Neural progenitor cell (in vitro differentiated cells): Measurements from ENCODE around the gene CHTOP. TPM values are rescaled to one million over a fixed set of nuclear protein-coding genes. Genes with fewer than 3 reads are reported as not detected.

ENCODE experiments used
- DNase-seq: peaks from one replicate; pipeline ENCODE4 v3.0.0-alpha.2; 2016; ENCODE audit warnings: low spot score
- H2AFZ ChIP-seq: fragments of 200-600 bp; sonication (generic); replicated peaks from 2 replicates; pipeline ENCODE4 v1.6.1; 2016; ENCODE audit warnings: antibody characterized with exemption
- H3F3A ChIP-seq: fragments of 200-600 bp; sonication (generic); 2 replicates; pipeline ENCODE4 v1.6.1; 2016; ENCODE audit warnings: antibody characterized with exemption, low read depth
- H3K27ac ChIP-seq: fragments of 200-600 bp; sonication (generic); 2 replicates; pipeline ENCODE4 v1.5.1; 2016; ENCODE audit warnings: mild to moderate bottlenecking
- H3K27me3 ChIP-seq: fragments of 200-600 bp; sonication (generic); 2 replicates; pipeline ENCODE4 v1.6.1; 2016; ENCODE audit warnings: mild to moderate bottlenecking, moderate library complexity
- H3K36me3 ChIP-seq: fragments of 200-600 bp; sonication (generic); 2 replicates; pipeline ENCODE4 v1.5.1; 2016
- H3K4me1 ChIP-seq: fragments of 200-600 bp; sonication (generic); 2 replicates; pipeline ENCODE4 v1.6.1; 2016; ENCODE audit warnings: mixed run types
- H3K4me2 ChIP-seq: fragments of 200-600 bp; sonication (generic); 2 replicates; pipeline ENCODE4 v1.6.1; 2016
- H3K4me3 ChIP-seq: fragments of 200-600 bp; sonication (generic); 2 replicates; pipeline ENCODE4 v1.5.1; 2016
- H3K79me2 ChIP-seq: fragments of 200-600 bp; sonication (generic); 2 replicates; pipeline ENCODE4 v1.6.1; 2016; ENCODE audit warnings: low read depth
- H3K9ac ChIP-seq: fragments of 200-600 bp; sonication (generic); 2 replicates; pipeline ENCODE4 v1.6.1; 2016
- H3K9me3 ChIP-seq: fragments of 200-600 bp; sonication (generic); 2 replicates; pipeline ENCODE4 v1.5.1; 2016; ENCODE audit warnings: low read depth
- H4K20me1 ChIP-seq: fragments of 200-600 bp; sonication (generic); 2 replicates; pipeline ENCODE4 v1.6.1; 2016; ENCODE audit warnings: low read depth
- H3K27ac Mint-ChIP-seq: 3 replicates; pipeline ENCODE4 v1.8.0; 2021; ENCODE audit warnings: mixed read lengths
- H3K27me3 Mint-ChIP-seq: 2 replicates; pipeline ENCODE4 v1.8.0; 2022; ENCODE audit warnings: low read depth, mild to moderate bottlenecking, inconsistent platforms, moderate library complexity, mixed read lengths; ENCODE audit not compliant: insufficient read depth
- H3K36me3 Mint-ChIP-seq: 3 replicates; pipeline ENCODE4 v1.8.0; 2021; ENCODE audit warnings: mixed read lengths
- H3K4me1 Mint-ChIP-seq: 3 replicates; pipeline ENCODE4 v1.8.0; 2021; ENCODE audit warnings: mixed read lengths
- H3K4me3 Mint-ChIP-seq: 3 replicates; pipeline ENCODE4 v1.8.0; 2021; ENCODE audit warnings: mild to moderate bottlenecking, moderate library complexity, mixed read lengths
- H3K9me3 Mint-ChIP-seq: 3 replicates; pipeline ENCODE4 v1.8.0; 2020; ENCODE audit warnings: mixed read lengths
- CTCF ChIP-seq: fragments of 200-600 bp; sonication (generic); IDR thresholded peaks from 2 replicates; pipeline ENCODE4 v1.5.1; 2017; ENCODE audit warnings: antibody characterized with exemption, mild to moderate bottlenecking
- EZH2 ChIP-seq: fragments of 200-600 bp; sonication (generic); IDR thresholded peaks from 2 replicates; pipeline ENCODE4 v1.6.1; 2017; ENCODE audit warnings: antibody characterized with exemption, mild to moderate bottlenecking, moderate library complexity
- EZH2phosphoT487 ChIP-seq: fragments of 200-600 bp; sonication (generic); IDR thresholded peaks from 2 replicates; pipeline ENCODE4 v1.6.1; 2017; ENCODE audit warnings: antibody characterized with exemption
- total RNA-seq: library from RNA; depleted of rRNA; stranded (reverse); fragments of >200 nt; gene quantifications from 2 replicates; pipeline ENCODE4 v1.2.3, GENCODE V29; 2015; ENCODE audit warnings: low replicate concordance

The CHTOP gene
- total RNA-seq, 1 donor from 2014 or later = 96.1 TPM

GRCh38 chr1:153687346-153688125 is 53.7 kb downstream of the CHTOP start:
- Histone ChIP-seq H4K20me1 (no peaks in the 10 kb centered on the region), H3K4me2 (no peak overlapping the region), H3K79me2 (no peaks in the 10 kb centered on the region), H3K4me3 (no peak overlapping the region), H3K27me3 (no peaks in the 10 kb centered on the region), H3F3A (no peaks in the 10 kb centered on the region), H3K4me1 (no peaks in the 10 kb centered on the region), H3K9me3 (no peaks in the 10 kb centered on the region), H3K27ac (no peak overlapping the region), H3K9ac (no peak overlapping the region), H3K36me3 (no peaks in the 10 kb centered on the region), H2AFZ (no peak overlapping the region)
- H3K9me3 Mint-ChIP-seq = no peaks in the 10 kb centered on the region
- no peak overlapping the region for H3K27ac Mint-ChIP-seq
- H3K27me3 Mint-ChIP-seq = peaks cover 17% of the 10 kb centered on the region
- no peak for DNase-seq
- TF ChIP-seq EZH2phosphoT487 (no peak), CTCF (no peak), EZH2 (no peak)
- peaks cover 19% of the 10 kb centered on the region for H3K4me1 Mint-ChIP-seq
- H3K4me3 Mint-ChIP-seq = no peak overlapping the region
- no peaks in the 10 kb centered on the region for H3K36me3 Mint-ChIP-seq

GRCh38 chr1:153688276-153688675 is 54.4 kb downstream of the CHTOP start:
- Histone ChIP-seq H3K27me3 (no peaks in the 10 kb centered on the region), H4K20me1 (no peaks in the 10 kb centered on the region), H3K4me3 (no peak overlapping the region), H3F3A (no peaks in the 10 kb centered on the region), H3K36me3 (no peaks in the 10 kb centered on the region), H3K4me2 (no peak overlapping the region), H3K4me1 (no peaks in the 10 kb centered on the region), H3K9ac (no peak overlapping the region), H3K27ac (no peak overlapping the region), H3K79me2 (no peaks in the 10 kb centered on the region), H3K9me3 (no peaks in the 10 kb centered on the region), H2AFZ (no peak overlapping the region)
- peaks cover 13% of the 10 kb centered on the region for H3K27me3 Mint-ChIP-seq
- no peak for DNase-seq
- H3K36me3 Mint-ChIP-seq = no peaks in the 10 kb centered on the region
- peaks cover 19% of the 10 kb centered on the region for H3K4me1 Mint-ChIP-seq
- no peak overlapping the region for H3K4me3 Mint-ChIP-seq
- H3K9me3 Mint-ChIP-seq = no peaks in the 10 kb centered on the region
- TF ChIP-seq EZH2 = no peak
- TF ChIP-seq EZH2phosphoT487 = no peak
- no peak for TF ChIP-seq CTCF
- H3K27ac Mint-ChIP-seq = peak overlapping the region; percentile 15

DNA sequence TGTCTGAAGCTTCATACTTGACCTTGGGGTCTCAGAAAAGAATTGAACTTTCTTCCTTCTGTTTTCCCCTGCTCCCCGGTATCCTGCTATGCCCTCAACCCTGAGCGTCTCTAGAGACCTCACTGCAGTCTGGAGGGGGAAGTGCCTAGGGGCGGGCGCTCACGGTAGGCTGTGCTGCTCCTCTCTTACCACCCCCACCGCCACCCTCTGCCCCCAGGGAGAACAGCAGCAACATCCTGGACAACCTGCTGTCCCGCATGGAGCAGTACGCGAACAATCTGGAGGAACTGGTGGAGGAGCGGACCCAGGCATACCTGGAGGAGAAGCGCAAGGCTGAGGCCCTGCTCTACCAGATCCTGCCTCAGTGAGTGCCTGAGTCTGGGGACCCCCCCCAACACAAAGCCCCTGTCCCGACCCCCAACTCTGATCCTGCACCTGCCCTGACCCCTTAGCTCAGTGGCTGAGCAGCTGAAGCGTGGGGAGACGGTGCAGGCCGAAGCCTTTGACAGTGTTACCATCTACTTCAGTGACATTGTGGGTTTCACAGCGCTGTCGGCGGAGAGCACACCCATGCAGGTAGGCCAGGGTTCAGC is 55.0 kb downstream of the CHTOP start:
- TF ChIP-seq EZH2phosphoT487 (no peak), EZH2 (no peak), CTCF (no peak)
- Histone ChIP-seq H2AFZ (no peak overlapping the region), H3K27me3 (no peaks in the 10 kb centered on the region), H3K9ac (no peak overlapping the region), H3K36me3 (no peaks in the 10 kb centered on the region), H3K27ac (no peak overlapping the region), H3K79me2 (no peaks in the 10 kb centered on the region), H3K4me2 (no peak overlapping the region), H3K4me3 (no peak overlapping the region), H3F3A (no peaks in the 10 kb centered on the region), H3K9me3 (no peaks in the 10 kb centered on the region), H3K4me1 (no peaks in the 10 kb centered on the region), H4K20me1 (no peaks in the 10 kb centered on the region)
- Mint-ChIP-seq H3K4me1 (peaks cover 19% of the 10 kb centered on the region), H3K4me3 (no peak overlapping the region), H3K27ac (no peak overlapping the region), H3K9me3 (no peaks in the 10 kb centered on the region), H3K36me3 (no peaks in the 10 kb centered on the region), H3K27me3 (peaks cover 13% of the 10 kb centered on the region)
- DNase-seq = no peak
